WTC11 (cell line): ENCODE results near the gene TMCC1. TPM values are rescaled to one million over a fixed set of nuclear protein-coding genes. Genes with fewer than 3 reads are reported as not detected.

ENCODE experiments used
- ATAC-seq: fragments of 200-7000 bp; cut with Tn5 transposase; 2 replicates; pipeline ENCODE4 v1.10.0; 2021; ENCODE audit warnings: mild to moderate bottlenecking, moderate library complexity
- CTCF ChIA-PET: fragments of 300-600 bp; sonication (Branson Sonifier 250); formaldehyde crosslinking; loops from one replicate; lab custom pipeline; 2021; ENCODE audit warnings: antibody characterized with exemption; lab: Charles Lee
- POLR2A ChIA-PET: fragments of 350-600 bp; sonication (Branson Sonifier 250); formaldehyde crosslinking; loops from one replicate; lab custom pipeline; 2021; ENCODE audit warnings: antibody characterized with exemption; lab: Charles Lee
- DNase-seq: peaks from one replicate; pipeline ENCODE4 v3.0.0; 2021; ENCODE audit warnings: low spot score
- H3K27ac Mint-ChIP-seq: 2 replicates; pipeline ENCODE4 v1.8.0; 2021; ENCODE audit warnings: mixed read lengths
- H3K27me3 Mint-ChIP-seq: 2 replicates; pipeline ENCODE4 v1.8.0; 2021; ENCODE audit warnings: low read depth, mild to moderate bottlenecking, moderate library complexity, mixed read lengths
- H3K36me3 Mint-ChIP-seq: 2 replicates; pipeline ENCODE4 v1.8.0; 2021; ENCODE audit warnings: mixed read lengths
- H3K4me1 Mint-ChIP-seq: 2 replicates; pipeline ENCODE4 v1.8.0; 2022; ENCODE audit warnings: mixed read lengths
- H3K4me3 Mint-ChIP-seq: 2 replicates; pipeline ENCODE4 v1.8.0; 2021; ENCODE audit warnings: mild to moderate bottlenecking, moderate library complexity, mixed read lengths
- H3K9me3 Mint-ChIP-seq: 2 replicates; pipeline ENCODE4 v1.8.0; 2021; ENCODE audit warnings: mixed read lengths
- CBFB ChIP-seq: sonication (generic); formaldehyde crosslinking; IDR thresholded peaks from 2 replicates; pipeline ENCODE4 v1.8.1; 2022; ENCODE audit warnings: mild to moderate bottlenecking, low read depth, missing genetic modification reagents
- ELF4 ChIP-seq: sonication (generic); formaldehyde crosslinking; IDR thresholded peaks from 2 replicates; pipeline ENCODE4 v1.8.1; 2022; ENCODE audit warnings: low read depth, mild to moderate bottlenecking, moderate library complexity, missing genetic modification reagents
- EMX1 ChIP-seq: fragments of 250-450 bp; sonication (Bioruptor Pico); IDR thresholded peaks from 2 replicates; pipeline ENCODE4 v1.8.0; 2021; ENCODE audit warnings: mild to moderate bottlenecking
- ETV6 ChIP-seq: sonication (generic); formaldehyde crosslinking; IDR thresholded peaks from 2 replicates; pipeline ENCODE4 v1.8.1; 2022; ENCODE audit warnings: mild to moderate bottlenecking, missing genetic modification reagents
- FOXP1 ChIP-seq: sonication (generic); formaldehyde crosslinking; IDR thresholded peaks from 2 replicates; pipeline ENCODE4 v1.8.0; 2022; ENCODE audit warnings: missing genetic modification reagents, mild to moderate bottlenecking, moderate library complexity, borderline replicate concordance
- GABPB1 ChIP-seq: sonication (generic); formaldehyde crosslinking; IDR thresholded peaks from 2 replicates; pipeline ENCODE4 v1.8.1; 2023; ENCODE audit warnings: mild to moderate bottlenecking, missing genetic modification reagents
- GTF2I ChIP-seq: fragments of 250-450 bp; sonication (Bioruptor Pico); conservative IDR thresholded peaks from 2 replicates; pipeline ENCODE4 v1.4.0; 2021; ENCODE audit warnings: mild to moderate bottlenecking
- IRF2 ChIP-seq: sonication (generic); formaldehyde crosslinking; IDR thresholded peaks from 2 replicates; pipeline ENCODE4 v1.8.0; 2022; ENCODE audit warnings: low read depth, missing genetic modification reagents, borderline replicate concordance
- MYBL2 ChIP-seq: sonication (generic); formaldehyde crosslinking; IDR thresholded peaks from 2 replicates; pipeline ENCODE4 v1.8.1; 2023; ENCODE audit warnings: mild to moderate bottlenecking, moderate library complexity, missing genetic modification reagents
- NR1H2 ChIP-seq: sonication (generic); formaldehyde crosslinking; IDR thresholded peaks from 2 replicates; pipeline ENCODE4 v1.9.0; 2021; ENCODE audit warnings: mild to moderate bottlenecking, moderate library complexity, missing genetic modification reagents
- NR2C2 ChIP-seq: sonication (generic); formaldehyde crosslinking; IDR thresholded peaks from 2 replicates; pipeline ENCODE4 v1.8.0; 2022; ENCODE audit warnings: mild to moderate bottlenecking, missing genetic modification reagents
- OVOL2 ChIP-seq: fragments of 250-450 bp; sonication (Bioruptor Pico); IDR thresholded peaks from 2 replicates; pipeline ENCODE4 v1.9.0; 2021; ENCODE audit warnings: mild to moderate bottlenecking, borderline replicate concordance
- SMAD4 ChIP-seq: sonication (generic); formaldehyde crosslinking; IDR thresholded peaks from 2 replicates; pipeline ENCODE4 v1.8.0; 2022; ENCODE audit warnings: mild to moderate bottlenecking, missing genetic modification reagents
- TCF7 ChIP-seq: sonication (generic); formaldehyde crosslinking; IDR thresholded peaks from 2 replicates; pipeline ENCODE4 v1.8.0; 2022; ENCODE audit warnings: mild to moderate bottlenecking, low read depth, missing genetic modification reagents, moderate library complexity
- TEAD1 ChIP-seq: sonication (generic); formaldehyde crosslinking; IDR thresholded peaks from 2 replicates; pipeline ENCODE4 v1.8.0; 2022; ENCODE audit warnings: mild to moderate bottlenecking, missing genetic modification reagents
- TEAD4 ChIP-seq: sonication (generic); formaldehyde crosslinking; IDR thresholded peaks from 2 replicates; pipeline ENCODE4 v1.8.0; 2022; ENCODE audit warnings: mild to moderate bottlenecking, missing genetic modification reagents
- ZNF219 ChIP-seq: sonication (generic); formaldehyde crosslinking; IDR thresholded peaks from 2 replicates; pipeline ENCODE4 v1.8.0; 2023; ENCODE audit warnings: missing genetic modification reagents, mild to moderate bottlenecking, borderline replicate concordance
- ZNF263 ChIP-seq: sonication (generic); formaldehyde crosslinking; IDR thresholded peaks from 2 replicates; pipeline ENCODE4 v1.8.1; 2022; ENCODE audit warnings: low read depth, mild to moderate bottlenecking, moderate library complexity, missing genetic modification reagents
- ZNF423 ChIP-seq: fragments of 250-450 bp; sonication (Bioruptor Pico); IDR thresholded peaks from 2 replicates; pipeline ENCODE4 v2.1.2; 2022; ENCODE audit warnings: mild to moderate bottlenecking, moderate library complexity
- total RNA-seq: library from RNA; stranded (reverse); gene quantifications from 3 replicates; pipeline ENCODE4 v1.2.3, GENCODE V29; 2021
- TF ChIP-seq, protein P1 (sequence below): sonication (generic); formaldehyde crosslinking; IDR thresholded peaks from 2 replicates; pipeline ENCODE4 v1.8.0; 2023; ENCODE audit warnings: mild to moderate bottlenecking, missing genetic modification reagents
- TF ChIP-seq, protein P2 (sequence below): sonication (generic); formaldehyde crosslinking; IDR thresholded peaks from 2 replicates; pipeline ENCODE4 v1.8.1; 2022; ENCODE audit warnings: mild to moderate bottlenecking, moderate library complexity, missing genetic modification reagents
- TF ChIP-seq, protein P3 (sequence below): sonication (generic); formaldehyde crosslinking; IDR thresholded peaks from 2 replicates; pipeline ENCODE4 v1.8.0; 2022; ENCODE audit warnings: mild to moderate bottlenecking, missing genetic modification reagents
- TF ChIP-seq, protein P4 (sequence below): sonication (generic); formaldehyde crosslinking; IDR thresholded peaks from 2 replicates; pipeline ENCODE4 v1.8.0; 2023; ENCODE audit warnings: missing genetic modification reagents
- TF ChIP-seq, protein P5 (sequence below): sonication (generic); formaldehyde crosslinking; IDR thresholded peaks from 2 replicates; pipeline ENCODE4 v1.8.1; 2022; ENCODE audit warnings: low read depth, missing genetic modification reagents, borderline replicate concordance
- TF ChIP-seq, protein P6 (sequence below): sonication (generic); formaldehyde crosslinking; IDR thresholded peaks from 2 replicates; pipeline ENCODE4 v1.8.1; 2023; ENCODE audit warnings: mild to moderate bottlenecking, moderate library complexity, missing genetic modification reagents

TMCC1 gene
- total RNA-seq, 1 experiment from 2014 or later, result 29.3 TPM

DNA sequence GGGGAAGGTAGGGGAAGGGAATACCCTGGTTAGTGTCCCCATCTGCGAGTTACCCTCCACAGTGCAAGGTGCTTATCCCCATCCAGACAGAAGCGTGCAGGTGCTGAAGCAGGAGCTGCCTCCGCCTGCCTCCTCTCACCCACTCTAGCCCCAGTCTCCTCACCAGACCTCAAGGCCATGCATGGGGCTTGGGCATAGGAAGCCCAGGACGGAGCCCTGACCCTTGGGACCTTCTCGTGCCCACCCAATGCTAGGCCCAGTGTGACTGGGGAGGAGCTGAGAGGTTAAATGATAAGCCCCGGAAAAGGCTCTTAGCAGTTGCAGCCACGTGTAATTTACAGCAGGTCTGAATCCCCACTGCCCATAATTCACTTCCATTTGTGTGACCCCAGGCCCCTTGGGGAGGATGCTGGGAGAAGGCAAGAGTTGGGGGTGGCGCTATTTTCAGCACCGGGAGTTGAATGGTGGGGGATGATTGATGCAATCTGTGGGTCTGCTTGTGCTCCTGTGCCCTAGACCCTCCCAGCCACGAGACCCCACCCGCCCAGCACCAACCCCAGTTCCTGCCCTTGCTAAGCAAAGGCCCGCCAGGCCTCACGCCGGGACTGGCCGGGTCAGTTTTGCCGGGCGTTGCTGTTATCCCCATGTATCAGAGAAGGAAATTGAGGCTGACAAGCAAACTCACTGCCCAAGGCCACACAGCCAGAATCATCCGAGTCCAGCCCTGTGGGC lies 272.5 kb downstream of the TMCC1 start:
- POLR2A ChIA-PET, result no interaction called here
- H3K9me3 Mint-ChIP-seq, result no peaks in the 10 kb centered on the region
- no peak for ATAC-seq
- no peaks in the 10 kb centered on the region for H3K27me3 Mint-ChIP-seq
- no peaks in the 10 kb centered on the region for H3K36me3 Mint-ChIP-seq
- CTCF ChIA-PET, result interaction anchor here (2.1 kb wide), 1 partner anchor 15 kb away, joined by 6 read pairs; no protein-coding TSS in a partner anchor
- no peak overlapping the region for H3K27ac Mint-ChIP-seq
- H3K4me1 Mint-ChIP-seq, result peaks cover 31% of the 10 kb centered on the region
- DNase-seq, result no peak
- H3K4me3 Mint-ChIP-seq, result no peak overlapping the region
- TF ChIP-seq TEAD4 (CRISPR knock-in tag) (no peak), TEAD1 (no peak), SMAD4 (CRISPR knock-in tag) (no peak), FOXP1 (CRISPR knock-in tag) (no peak), NR2C2 (CRISPR knock-in tag) (no peak), GTF2I (CRISPR knock-in tag) (no peak), ELF4 (CRISPR knock-in tag) (no peak), ETV6 (CRISPR knock-in tag) (no peak), IRF2 (no peak), OVOL2 (no peak), MYBL2 (CRISPR knock-in tag) (no peak), ZNF423 (CRISPR knock-in tag) (no peak), GABPB1 (no peak)
- TF ChIP-seq, protein P1, sequence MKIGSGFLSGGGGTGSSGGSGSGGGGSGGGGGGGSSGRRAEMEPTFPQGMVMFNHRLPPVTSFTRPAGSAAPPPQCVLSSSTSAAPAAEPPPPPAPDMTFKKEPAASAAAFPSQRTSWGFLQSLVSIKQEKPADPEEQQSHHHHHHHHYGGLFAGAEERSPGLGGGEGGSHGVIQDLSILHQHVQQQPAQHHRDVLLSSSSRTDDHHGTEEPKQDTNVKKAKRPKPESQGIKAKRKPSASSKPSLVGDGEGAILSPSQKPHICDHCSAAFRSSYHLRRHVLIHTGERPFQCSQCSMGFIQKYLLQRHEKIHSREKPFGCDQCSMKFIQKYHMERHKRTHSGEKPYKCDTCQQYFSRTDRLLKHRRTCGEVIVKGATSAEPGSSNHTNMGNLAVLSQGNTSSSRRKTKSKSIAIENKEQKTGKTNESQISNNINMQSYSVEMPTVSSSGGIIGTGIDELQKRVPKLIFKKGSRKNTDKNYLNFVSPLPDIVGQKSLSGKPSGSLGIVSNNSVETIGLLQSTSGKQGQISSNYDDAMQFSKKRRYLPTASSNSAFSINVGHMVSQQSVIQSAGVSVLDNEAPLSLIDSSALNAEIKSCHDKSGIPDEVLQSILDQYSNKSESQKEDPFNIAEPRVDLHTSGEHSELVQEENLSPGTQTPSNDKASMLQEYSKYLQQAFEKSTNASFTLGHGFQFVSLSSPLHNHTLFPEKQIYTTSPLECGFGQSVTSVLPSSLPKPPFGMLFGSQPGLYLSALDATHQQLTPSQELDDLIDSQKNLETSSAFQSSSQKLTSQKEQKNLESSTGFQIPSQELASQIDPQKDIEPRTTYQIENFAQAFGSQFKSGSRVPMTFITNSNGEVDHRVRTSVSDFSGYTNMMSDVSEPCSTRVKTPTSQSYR, result no peak
- TF ChIP-seq, protein P2, sequence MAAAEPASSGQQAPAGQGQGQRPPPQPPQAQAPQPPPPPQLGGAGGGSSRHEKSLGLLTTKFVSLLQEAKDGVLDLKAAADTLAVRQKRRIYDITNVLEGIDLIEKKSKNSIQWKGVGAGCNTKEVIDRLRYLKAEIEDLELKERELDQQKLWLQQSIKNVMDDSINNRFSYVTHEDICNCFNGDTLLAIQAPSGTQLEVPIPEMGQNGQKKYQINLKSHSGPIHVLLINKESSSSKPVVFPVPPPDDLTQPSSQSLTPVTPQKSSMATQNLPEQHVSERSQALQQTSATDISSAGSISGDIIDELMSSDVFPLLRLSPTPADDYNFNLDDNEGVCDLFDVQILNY (CRISPR knock-in tag), result no peak
- TF ChIP-seq, protein P3, sequence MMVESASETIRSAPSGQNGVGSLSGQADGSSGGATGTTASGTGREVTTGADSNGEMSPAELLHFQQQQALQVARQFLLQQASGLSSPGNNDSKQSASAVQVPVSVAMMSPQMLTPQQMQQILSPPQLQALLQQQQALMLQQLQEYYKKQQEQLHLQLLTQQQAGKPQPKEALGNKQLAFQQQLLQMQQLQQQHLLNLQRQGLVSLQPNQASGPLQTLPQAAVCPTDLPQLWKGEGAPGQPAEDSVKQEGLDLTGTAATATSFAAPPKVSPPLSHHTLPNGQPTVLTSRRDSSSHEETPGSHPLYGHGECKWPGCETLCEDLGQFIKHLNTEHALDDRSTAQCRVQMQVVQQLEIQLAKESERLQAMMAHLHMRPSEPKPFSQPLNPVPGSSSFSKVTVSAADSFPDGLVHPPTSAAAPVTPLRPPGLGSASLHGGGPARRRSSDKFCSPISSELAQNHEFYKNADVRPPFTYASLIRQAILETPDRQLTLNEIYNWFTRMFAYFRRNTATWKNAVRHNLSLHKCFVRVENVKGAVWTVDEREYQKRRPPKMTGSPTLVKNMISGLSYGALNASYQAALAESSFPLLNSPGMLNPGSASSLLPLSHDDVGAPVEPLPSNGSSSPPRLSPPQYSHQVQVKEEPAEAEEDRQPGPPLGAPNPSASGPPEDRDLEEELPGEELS (CRISPR knock-in tag), result no peak
- TF ChIP-seq, protein P4, sequence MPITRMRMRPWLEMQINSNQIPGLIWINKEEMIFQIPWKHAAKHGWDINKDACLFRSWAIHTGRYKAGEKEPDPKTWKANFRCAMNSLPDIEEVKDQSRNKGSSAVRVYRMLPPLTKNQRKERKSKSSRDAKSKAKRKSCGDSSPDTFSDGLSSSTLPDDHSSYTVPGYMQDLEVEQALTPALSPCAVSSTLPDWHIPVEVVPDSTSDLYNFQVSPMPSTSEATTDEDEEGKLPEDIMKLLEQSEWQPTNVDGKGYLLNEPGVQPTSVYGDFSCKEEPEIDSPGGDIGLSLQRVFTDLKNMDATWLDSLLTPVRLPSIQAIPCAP (CRISPR knock-in tag), result no peak
- TF ChIP-seq, protein P5, sequence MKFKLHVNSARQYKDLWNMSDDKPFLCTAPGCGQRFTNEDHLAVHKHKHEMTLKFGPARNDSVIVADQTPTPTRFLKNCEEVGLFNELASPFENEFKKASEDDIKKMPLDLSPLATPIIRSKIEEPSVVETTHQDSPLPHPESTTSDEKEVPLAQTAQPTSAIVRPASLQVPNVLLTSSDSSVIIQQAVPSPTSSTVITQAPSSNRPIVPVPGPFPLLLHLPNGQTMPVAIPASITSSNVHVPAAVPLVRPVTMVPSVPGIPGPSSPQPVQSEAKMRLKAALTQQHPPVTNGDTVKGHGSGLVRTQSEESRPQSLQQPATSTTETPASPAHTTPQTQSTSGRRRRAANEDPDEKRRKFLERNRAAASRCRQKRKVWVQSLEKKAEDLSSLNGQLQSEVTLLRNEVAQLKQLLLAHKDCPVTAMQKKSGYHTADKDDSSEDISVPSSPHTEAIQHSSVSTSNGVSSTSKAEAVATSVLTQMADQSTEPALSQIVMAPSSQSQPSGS (CRISPR knock-in tag), result no peak

DNA sequence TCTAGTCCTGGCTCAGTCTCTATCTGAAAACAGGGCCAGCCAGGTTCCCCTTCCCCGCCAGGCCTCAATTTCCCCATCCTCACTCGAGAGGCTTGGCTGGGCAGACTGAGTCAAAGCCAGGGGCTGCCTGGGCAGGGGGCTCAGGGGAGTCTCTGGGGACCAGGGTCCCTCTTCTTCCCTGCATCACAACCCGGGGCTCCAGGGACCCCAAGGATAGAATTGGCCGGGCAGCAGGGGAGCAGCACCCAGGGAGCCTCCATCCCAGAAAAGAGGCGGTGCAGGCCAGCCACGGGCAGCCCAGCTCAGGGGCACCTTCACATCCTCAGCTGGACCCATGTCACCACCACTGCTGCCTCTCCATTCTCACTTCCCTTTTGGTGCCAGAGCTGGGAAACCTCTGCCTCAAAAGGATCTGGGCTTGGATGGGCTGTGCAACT lies 273.8 kb downstream of the TMCC1 start:
- H3K36me3 Mint-ChIP-seq, result no peaks in the 10 kb centered on the region
- no peak overlapping the region for H3K27ac Mint-ChIP-seq
- ChIA-PET POLR2A (no interaction called here), CTCF (no interaction called here)
- H3K4me1 Mint-ChIP-seq, result peaks cover 22% of the 10 kb centered on the region
- ATAC-seq, result no peak
- DNase-seq, result no peak
- H3K9me3 Mint-ChIP-seq, result no peaks in the 10 kb centered on the region
- H3K27me3 Mint-ChIP-seq, result no peaks in the 10 kb centered on the region
- H3K4me3 Mint-ChIP-seq, result no peak overlapping the region
- no peak for TF ChIP-seq SMAD4 (CRISPR knock-in tag)
- TF ChIP-seq, protein P6, sequence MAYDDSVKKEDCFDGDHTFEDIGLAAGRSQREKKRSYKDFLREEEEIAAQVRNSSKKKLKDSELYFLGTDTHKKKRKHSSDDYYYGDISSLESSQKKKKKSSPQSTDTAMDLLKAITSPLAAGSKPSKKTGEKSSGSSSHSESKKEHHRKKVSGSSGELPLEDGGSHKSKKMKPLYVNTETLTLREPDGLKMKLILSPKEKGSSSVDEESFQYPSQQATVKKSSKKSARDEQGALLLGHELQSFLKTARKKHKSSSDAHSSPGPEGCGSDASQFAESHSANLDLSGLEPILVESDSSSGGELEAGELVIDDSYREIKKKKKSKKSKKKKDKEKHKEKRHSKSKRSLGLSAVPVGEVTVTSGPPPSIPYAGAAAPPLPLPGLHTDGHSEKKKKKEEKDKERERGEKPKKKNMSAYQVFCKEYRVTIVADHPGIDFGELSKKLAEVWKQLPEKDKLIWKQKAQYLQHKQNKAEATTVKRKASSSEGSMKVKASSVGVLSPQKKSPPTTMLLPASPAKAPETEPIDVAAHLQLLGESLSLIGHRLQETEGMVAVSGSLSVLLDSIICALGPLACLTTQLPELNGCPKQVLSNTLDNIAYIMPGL, result no peak
- TF ChIP-seq NR1H2, result no peak
- TF ChIP-seq, protein P2 (CRISPR knock-in tag), result no peak
- no peak for TF ChIP-seq TEAD1
- TF ChIP-seq GABPB1, result no peak
- no peak for TF ChIP-seq TCF7 (CRISPR knock-in tag)
- no peak for TF ChIP-seq CBFB
- no peak for TF ChIP-seq ZNF219 (CRISPR knock-in tag)
- TF ChIP-seq ELF4 (CRISPR knock-in tag), result no peak
- no peak for TF ChIP-seq ZNF263
- TF ChIP-seq OVOL2, result no peak
- TF ChIP-seq EMX1, result no peak
- no peak for TF ChIP-seq MYBL2 (CRISPR knock-in tag)
